HCT116 (cell line): ENCODE data around the gene CCDC3. TPM values are rescaled to one million over a fixed set of nuclear protein-coding genes. Genes with fewer than 3 reads are reported as not detected.

Experiments used
- ATAC-seq: fragments of 200-7000 bp; cut with Tn5 transposase; 2 replicates; pipeline ENCODE4 v1.9.1; 2020; ENCODE audit warnings: mild to moderate bottlenecking, moderate library complexity
- BruUV-seq: library from RNA; stranded (reverse); fragments of 400-500 nt; replicated peaks from 2 replicates; lab custom pipeline; 2021; lab: Mats Ljungman, UMichigan
- CTCF ChIA-PET: fragments of 300-600 bp; sonication (Branson Sonifier 250); formaldehyde crosslinking; loops from one replicate; lab custom pipeline; 2021; ENCODE audit warnings: antibody characterized with exemption; lab: Charles Lee
- POLR2A ChIA-PET: fragments of 300-600, 350-600 bp; sonication (Branson Sonifier 250); formaldehyde crosslinking; loops from one replicate; lab custom pipeline; 2021; ENCODE audit warnings: antibody characterized with exemption; lab: Charles Lee
- RAD21 ChIA-PET, 2 experiments: fragments of 300-600 bp; sonication (Branson Sonifier 250); formaldehyde crosslinking; loops; one replicate each; lab custom pipeline; 2023; ENCODE audit warnings: low total read pairs in 2 of 2; ENCODE audit not compliant: uncharacterized antibody in 2 of 2, unreplicated experiment in 2 of 2, low non-redundant PET in 1 of 2; lab: Charles Lee
- DNase-seq: peaks from one replicate; pipeline ENCODE4 v3.0.0-alpha.2; 2010; ENCODE audit warnings: low read depth, low spot score
- H2AFZ ChIP-seq: fragments of 200-600 bp; shearing (Covaris generic), sonication (generic); 2 replicates; pipeline ENCODE4 v1.6.1; 2017; ENCODE audit warnings: low read depth, mixed run types, mixed read lengths, antibody characterized with exemption, low read length; ENCODE audit not compliant: poor library complexity, severe bottlenecking
- H3K27ac ChIP-seq: 2 replicates; pipeline ENCODE4 v1.5.1; 2012; ENCODE audit warnings: low read depth, low read length
- H3K27me3 ChIP-seq: fragments of 200-600 bp; sonication (generic); 2 replicates; pipeline ENCODE4 v1.6.1; 2016; ENCODE audit warnings: mixed run types, low read length, mixed read lengths; ENCODE audit not compliant: insufficient read depth
- H3K36me3 ChIP-seq, 2 experiments: fragments of 200-500 bp in 1 of 2; fragments of 200-600 bp in 1 of 2; sonication (Bioruptor generic) in 1 of 2; sonication (generic) in 1 of 2; 2 replicates each; pipeline versions ENCODE4 v1.5.1 to v1.6.1; 2014 to 2016; ENCODE audit warnings: low read length in 2 of 2, inconsistent platforms in 1 of 2, mixed read lengths in 1 of 2, mixed run types in 1 of 2; ENCODE audit not compliant: insufficient read depth in 2 of 2, control insufficient read depth in 1 of 2
- H3K4me1 ChIP-seq, 2 experiments: fragments of 200-600 bp in 1 of 2; sonication (generic) in 1 of 2; 2 replicates each; pipeline versions ENCODE4 v1.5.1 to v1.6.1; 2012 to 2017; ENCODE audit warnings: low read length in 2 of 2, inconsistent platforms in 1 of 2, mild to moderate bottlenecking in 1 of 2, mixed read lengths in 1 of 2, mixed run types in 1 of 2, moderate library complexity in 1 of 2; ENCODE audit not compliant: insufficient read depth in 2 of 2, control insufficient read depth in 1 of 2
- H3K4me2 ChIP-seq: fragments of 200-600 bp; sonication (generic); 2 replicates; pipeline ENCODE4 v1.6.1; 2017; ENCODE audit warnings: mixed run types, low read length, mixed read lengths
- H3K4me3 ChIP-seq, 2 experiments: fragments of 200-600 bp in 1 of 2; sonication (generic) in 1 of 2; replicated peaks in 1 of 2; 2 replicates each; pipeline ENCODE4 v1.5.1; 2011 to 2016; ENCODE audit warnings: low read length in 2 of 2, control low read depth in 1 of 2, low read depth in 1 of 2, mild to moderate bottlenecking in 1 of 2, mixed read lengths in 1 of 2, mixed run types in 1 of 2
- H3K79me2 ChIP-seq: fragments of 200-600 bp; sonication (generic); 2 replicates; pipeline ENCODE4 v1.6.1; 2017; ENCODE audit warnings: mild to moderate bottlenecking, mixed run types, low read length, moderate library complexity, mixed read lengths; ENCODE audit not compliant: insufficient read depth
- H3K9ac ChIP-seq: fragments of 200-600 bp; sonication (generic); 2 replicates; pipeline ENCODE4 v1.6.1; 2016; ENCODE audit warnings: low read length, mixed read lengths
- H3K9me2 ChIP-seq: fragments of 200-600 bp; sonication (generic), shearing (Covaris generic); 2 replicates; pipeline ENCODE4 v1.6.1; 2017; ENCODE audit warnings: mixed run types, mild to moderate bottlenecking, moderate library complexity; ENCODE audit not compliant: insufficient read depth
- H3K9me3 ChIP-seq, 2 experiments: fragments of 200-500 bp in 1 of 2; fragments of 200-600 bp in 1 of 2; sonication (Bioruptor generic) in 1 of 2; sonication (generic) in 1 of 2; 2 replicates each; pipeline ENCODE4 v1.6.1; 2014 to 2017; ENCODE audit warnings: low read length in 2 of 2, mixed read lengths in 2 of 2, inconsistent platforms in 1 of 2, low read depth in 1 of 2, mild to moderate bottlenecking in 1 of 2, mixed run types in 1 of 2, moderate library complexity in 1 of 2; ENCODE audit not compliant: control insufficient read depth in 1 of 2, insufficient read depth in 1 of 2
- H4K20me1 ChIP-seq: fragments of 200-600 bp; sonication (generic), shearing (Covaris generic); 2 replicates; pipeline ENCODE4 v1.6.1; 2017; ENCODE audit warnings: mixed run types, mild to moderate bottlenecking, moderate library complexity; ENCODE audit not compliant: insufficient read depth
- CEBPB ChIP-seq: IDR thresholded peaks from 2 replicates; pipeline ENCODE4 v1.6.1; 2012; ENCODE audit warnings: low read depth
- EGR1 ChIP-seq: IDR thresholded peaks from 2 replicates; pipeline ENCODE4 v1.6.1; 2012; ENCODE audit warnings: low read depth
- ELF1 ChIP-seq: IDR thresholded peaks from 2 replicates; pipeline ENCODE4 v1.6.1; 2012; ENCODE audit warnings: low read depth, borderline replicate concordance
- EZH2 ChIP-seq: fragments of 200-600 bp; sonication (generic); IDR thresholded peaks from 2 replicates; pipeline ENCODE4 v1.6.1; 2017; ENCODE audit warnings: antibody characterized with exemption, mixed run types
- EZH2phosphoT487 ChIP-seq: fragments of 200-600 bp; IDR thresholded peaks from 2 replicates; pipeline ENCODE4 v1.6.1; 2018; ENCODE audit warnings: antibody characterized with exemption, borderline replicate concordance
- FOSL1 ChIP-seq: IDR thresholded peaks from 2 replicates; pipeline ENCODE4 v1.6.1; 2012; ENCODE audit warnings: low read depth
- MAX ChIP-seq: IDR thresholded peaks from 2 replicates; pipeline ENCODE4 v1.6.1; 2012
- POLR2AphosphoS5 ChIP-seq: IDR thresholded peaks from 2 replicates; pipeline ENCODE4 v1.6.1; 2011; ENCODE audit warnings: mild to moderate bottlenecking, low read depth, low read length, moderate library complexity
- RAD21 ChIP-seq: IDR thresholded peaks from 2 replicates; pipeline ENCODE4 v1.6.1; 2012; ENCODE audit warnings: low read depth, mild to moderate bottlenecking
- SIN3A ChIP-seq: IDR thresholded peaks from 2 replicates; pipeline ENCODE4 v1.6.1; 2012; ENCODE audit warnings: low read depth
- SP1 ChIP-seq: IDR thresholded peaks from 2 replicates; pipeline ENCODE4 v1.6.1; 2012; ENCODE audit warnings: low read depth
- SRF ChIP-seq: IDR thresholded peaks from 2 replicates; pipeline ENCODE4 v1.6.1; 2012; ENCODE audit warnings: low read depth
- TCF7L2 ChIP-seq: IDR thresholded peaks from 2 replicates; pipeline ENCODE4 v1.7.0; 2011; ENCODE audit warnings: borderline replicate concordance, inconsistent platforms; ENCODE audit not compliant: insufficient read depth, insufficient read length; ENCODE audit errors: extremely low read depth
- ZNF274 ChIP-seq: fragments of 200-500 bp; sonication (Bioruptor generic); IDR thresholded peaks from 2 replicates; pipeline ENCODE4 v1.6.1; 2014; ENCODE audit warnings: mild to moderate bottlenecking, low read depth, low read length, inconsistent platforms
- intact Hi-C: fragments of 100-400 bp; cut with micrococcal nuclease; formaldehyde crosslinking; loops from 2 replicates; pipeline ENCODE4 v1.10.0; 2022
- total RNA-seq: library from RNA; stranded (reverse); gene quantifications from one replicate; pipeline ENCODE4 v1.2.1, GENCODE V29; 2021; ENCODE audit not compliant: unreplicated experiment
- TF ChIP-seq, protein P1 (sequence below), 3 experiments: fragments of 200-600 bp in 1 of 3; sonication (generic) in 1 of 3; IDR thresholded peaks in 2 of 3; conservative IDR thresholded peaks in 1 of 3; 2 replicates each; pipeline ENCODE4 v1.5.1; 2012 to 2017; ENCODE audit warnings: low read depth in 2 of 3, low read length in 2 of 3, antibody characterized with exemption in 1 of 3, borderline replicate concordance in 1 of 3, control low read depth in 1 of 3, mild to moderate bottlenecking in 1 of 3, mixed read lengths in 1 of 3, mixed run types in 1 of 3, moderate library complexity in 1 of 3; ENCODE audit not compliant: insufficient read depth in 1 of 3

Gene CCDC3
- total RNA-seq, 1 experiment from 2014 or later = 10.5 TPM

GRCh38 chr10:13046851-13047528, 45.5 kb upstream of the CCDC3 start:
- RAD21 ChIA-PET = no interaction called here
- no peaks in the 10 kb centered on the region for H3K79me2 ChIP-seq
- DNase-seq = no peak
- BruUV-seq = no TSS peak
- POLR2A ChIA-PET = no interaction called here
- H3K36me3 ChIP-seq = no peaks in the 10 kb centered on the region
- H3K27ac ChIP-seq = no peak overlapping the region
- H3K9me3 ChIP-seq = no peaks in the 10 kb centered on the region
- H3K4me3 ChIP-seq = no peak overlapping the region
- H3K4me2 ChIP-seq = no peak overlapping the region
- CTCF ChIA-PET = no interaction called here
- intact Hi-C loops = no loop called here
- H3K9me2 ChIP-seq = no peaks in the 10 kb centered on the region
- H2AFZ ChIP-seq = no peak overlapping the region
- H3K27me3 ChIP-seq = no peaks in the 10 kb centered on the region
- no peak for TF ChIP-seq ELF1
- TF ChIP-seq POLR2AphosphoS5 = no peak
- TF ChIP-seq SIN3A = no peak
- TF ChIP-seq ZNF274 = no peak
- TF ChIP-seq MAX = no peak
- TF ChIP-seq, protein P1, sequence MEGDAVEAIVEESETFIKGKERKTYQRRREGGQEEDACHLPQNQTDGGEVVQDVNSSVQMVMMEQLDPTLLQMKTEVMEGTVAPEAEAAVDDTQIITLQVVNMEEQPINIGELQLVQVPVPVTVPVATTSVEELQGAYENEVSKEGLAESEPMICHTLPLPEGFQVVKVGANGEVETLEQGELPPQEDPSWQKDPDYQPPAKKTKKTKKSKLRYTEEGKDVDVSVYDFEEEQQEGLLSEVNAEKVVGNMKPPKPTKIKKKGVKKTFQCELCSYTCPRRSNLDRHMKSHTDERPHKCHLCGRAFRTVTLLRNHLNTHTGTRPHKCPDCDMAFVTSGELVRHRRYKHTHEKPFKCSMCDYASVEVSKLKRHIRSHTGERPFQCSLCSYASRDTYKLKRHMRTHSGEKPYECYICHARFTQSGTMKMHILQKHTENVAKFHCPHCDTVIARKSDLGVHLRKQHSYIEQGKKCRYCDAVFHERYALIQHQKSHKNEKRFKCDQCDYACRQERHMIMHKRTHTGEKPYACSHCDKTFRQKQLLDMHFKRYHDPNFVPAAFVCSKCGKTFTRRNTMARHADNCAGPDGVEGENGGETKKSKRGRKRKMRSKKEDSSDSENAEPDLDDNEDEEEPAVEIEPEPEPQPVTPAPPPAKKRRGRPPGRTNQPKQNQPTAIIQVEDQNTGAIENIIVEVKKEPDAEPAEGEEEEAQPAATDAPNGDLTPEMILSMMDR (IDR thresholded peaks at IDR 0.05 in 2 of 3, conservative IDR thresholded peaks at IDR 0.05 in 1 of 3; ENCODE audit: borderline replicate concordance in 1 of 3, insufficient read depth in 1 of 3, low read depth in 2 of 3, low read length in 2 of 3) = no peak
- TF ChIP-seq SRF = no peak
- no peak for TF ChIP-seq FOSL1
- TF ChIP-seq EZH2 = no peak
- TF ChIP-seq EGR1 = no peak
- TF ChIP-seq EZH2phosphoT487 = no peak
- no peak for TF ChIP-seq RAD21
- TF ChIP-seq TCF7L2 = no peak
- no peak for TF ChIP-seq CEBPB
- no peak for TF ChIP-seq SP1
- TF ChIP-seq, all 23 proteins: peak for 0
- ATAC-seq = no peak
- Histone ChIP-seq H3K4me1 (no peaks in the 10 kb centered on the region), H3K9ac (no peak overlapping the region), H4K20me1 (no peaks in the 10 kb centered on the region)
